Activated T-cell treated with anti-CD3 and anti-CD28 coated beads, Interleukin-2, amount 50 U/mL, for 1 hour (primary cell): ENCODE measurements around the gene SUPT4H1.

Experiments used
- DNase-seq: peaks from one replicate; pipeline ENCODE4 v3.0.0-alpha.2; 2020

SUPT4H1 gene

DNA sequence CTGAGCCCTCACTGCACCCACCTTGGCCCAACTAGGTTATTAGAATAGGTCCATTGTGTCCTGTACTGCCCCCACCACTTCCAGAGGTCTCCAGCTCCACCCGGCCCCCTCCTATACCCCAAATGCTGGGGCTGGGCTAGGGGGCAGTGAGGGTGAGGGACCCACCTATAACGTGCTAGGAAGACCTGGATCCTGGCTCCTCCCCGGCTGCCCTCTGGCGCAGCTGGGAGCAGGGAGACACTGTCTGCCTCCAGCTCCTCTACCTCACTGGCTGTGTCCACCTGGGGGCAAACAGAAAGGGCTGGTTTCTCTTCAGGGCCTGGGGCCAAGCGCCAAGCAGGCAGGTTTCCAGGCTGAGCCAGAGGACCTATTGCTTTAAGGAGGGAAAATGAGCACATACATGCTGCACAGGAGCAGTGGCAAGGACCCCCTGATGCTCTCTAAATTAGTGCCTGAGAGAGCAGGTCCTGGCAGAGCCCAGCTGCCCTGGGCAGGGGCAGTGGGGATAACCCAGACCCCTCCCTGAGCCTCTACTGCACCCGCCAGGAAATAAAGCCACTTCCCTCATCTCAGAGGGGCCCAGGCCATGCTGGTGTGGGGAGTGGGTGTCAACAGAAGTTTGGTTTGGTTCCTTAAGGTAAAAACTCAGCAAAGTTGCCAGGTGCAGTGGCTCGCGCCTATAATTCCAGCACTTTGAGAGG lies 35.6 kb downstream of the SUPT4H1 start:
- peak; percentile 16 for DNase-seq

DNA sequence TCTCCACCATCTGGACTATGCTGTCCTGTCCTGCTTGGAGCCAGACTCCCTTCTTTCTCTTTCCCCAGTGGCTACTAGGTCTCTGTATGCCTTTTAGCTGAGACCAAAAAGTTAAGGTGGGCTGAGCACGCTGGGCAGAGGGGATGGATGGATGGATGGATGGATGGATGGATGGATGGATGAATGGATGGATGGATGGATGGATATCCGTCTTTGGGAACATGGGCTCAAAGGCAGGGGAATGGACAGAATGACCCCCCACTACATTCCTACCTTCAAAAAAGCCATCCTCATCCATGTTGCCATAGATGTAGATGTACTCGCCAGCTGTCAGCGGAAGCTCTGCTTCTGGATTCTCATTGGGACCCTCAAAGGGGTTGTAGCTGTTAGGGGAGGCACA lies 36.3 kb downstream of the SUPT4H1 start:
- no peak for DNase-seq

DNA sequence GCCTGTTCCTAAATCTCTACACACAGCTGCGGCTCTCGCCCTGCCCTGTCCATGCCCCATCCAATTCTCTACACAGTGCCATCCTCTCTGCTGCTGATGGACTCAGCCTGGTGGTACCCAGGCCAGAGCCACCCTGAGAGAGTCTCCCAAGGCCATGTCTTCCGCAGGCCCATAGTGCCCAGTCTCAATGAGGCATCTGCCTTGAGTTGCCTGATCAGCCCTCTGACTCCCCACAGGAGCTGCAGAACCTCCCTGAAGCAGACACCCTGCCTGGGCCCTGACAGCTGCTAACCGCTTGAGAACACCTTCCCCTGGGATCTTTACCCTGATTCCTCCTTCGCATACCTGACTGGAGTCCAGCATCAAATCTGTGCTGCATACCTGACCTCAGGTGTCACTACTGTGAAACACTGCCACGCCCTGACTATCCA lies 36.7 kb downstream of the SUPT4H1 start:
- DNase-seq, result no peak

DNA sequence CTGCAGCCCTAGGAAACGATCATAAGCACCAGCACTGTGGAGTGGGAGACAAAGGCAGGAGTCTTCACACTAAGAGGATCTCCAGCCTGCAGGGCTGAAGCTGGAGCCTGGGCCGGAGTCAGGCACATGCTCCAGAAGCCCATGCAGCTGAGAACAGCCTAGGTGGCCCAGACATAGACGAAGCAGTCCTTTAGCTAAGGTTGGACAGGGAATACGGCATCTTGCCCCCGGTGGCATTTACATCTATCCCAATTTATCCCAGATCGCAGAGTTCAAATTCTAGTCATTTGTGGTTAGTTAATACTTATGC lies 37.3 kb downstream of the SUPT4H1 start:
- no peak for DNase-seq

DNA sequence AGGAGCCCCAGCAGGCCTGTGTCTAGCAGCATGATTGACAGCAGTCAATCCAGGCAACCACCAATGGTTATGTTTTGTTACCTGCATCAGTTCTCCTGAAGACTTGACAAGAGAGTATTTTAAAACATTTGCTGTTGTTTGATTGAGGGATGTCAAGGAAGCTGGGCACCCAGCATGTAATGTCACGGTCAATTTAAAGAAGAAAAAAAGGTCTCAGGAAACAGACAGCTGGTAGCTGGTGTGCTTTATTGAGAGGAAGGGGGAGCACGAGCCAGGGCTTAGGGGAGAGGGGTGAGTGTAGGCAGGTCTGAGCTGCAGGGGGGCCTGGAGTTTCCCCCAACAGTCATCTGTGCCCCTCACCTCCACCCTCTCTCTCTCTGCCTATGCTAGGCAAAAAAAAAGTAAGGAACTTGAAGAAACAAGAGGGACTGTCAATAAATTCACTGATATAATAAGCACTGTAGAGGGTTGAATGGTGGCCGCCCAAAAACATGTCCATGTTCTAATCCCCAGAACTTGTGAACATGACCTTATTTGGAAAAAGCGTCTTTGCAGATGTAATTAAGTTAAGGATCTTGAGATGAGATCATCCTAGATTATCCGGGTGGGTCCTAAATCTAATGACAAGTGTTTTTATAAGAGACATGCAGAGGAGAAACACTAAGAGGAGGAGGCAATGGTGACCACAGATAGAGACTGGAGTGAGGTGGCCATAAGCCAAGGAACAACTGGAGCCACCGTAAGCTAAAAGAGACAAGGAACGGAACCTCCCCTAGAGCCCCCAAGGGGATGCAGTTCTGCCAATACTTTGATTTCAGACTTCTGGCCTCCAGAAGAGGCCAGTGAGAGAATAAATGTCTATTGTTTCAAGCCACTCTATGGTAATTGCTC lies 37.9 kb downstream of the SUPT4H1 start:
- no peak for DNase-seq

DNA sequence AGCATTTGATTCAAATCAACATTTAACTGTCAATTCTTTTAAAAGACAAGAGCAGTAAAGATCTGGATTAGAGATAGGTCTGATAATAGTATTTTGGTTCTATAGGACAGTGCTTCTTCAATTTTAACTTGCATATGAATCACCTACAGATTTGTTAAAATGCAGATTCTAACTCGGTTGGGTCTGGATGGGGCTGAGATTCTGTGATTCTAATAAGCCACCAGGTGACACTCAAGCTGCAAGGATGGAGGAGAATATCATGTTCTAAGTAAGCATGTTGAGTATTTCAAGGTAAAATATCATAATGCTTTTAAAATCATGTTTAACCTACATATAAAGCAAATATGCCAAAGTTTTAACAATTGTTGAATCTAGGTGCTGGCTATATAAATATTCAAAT lies 39.2 kb downstream of the SUPT4H1 start:
- DNase-seq, result no peak

DNA sequence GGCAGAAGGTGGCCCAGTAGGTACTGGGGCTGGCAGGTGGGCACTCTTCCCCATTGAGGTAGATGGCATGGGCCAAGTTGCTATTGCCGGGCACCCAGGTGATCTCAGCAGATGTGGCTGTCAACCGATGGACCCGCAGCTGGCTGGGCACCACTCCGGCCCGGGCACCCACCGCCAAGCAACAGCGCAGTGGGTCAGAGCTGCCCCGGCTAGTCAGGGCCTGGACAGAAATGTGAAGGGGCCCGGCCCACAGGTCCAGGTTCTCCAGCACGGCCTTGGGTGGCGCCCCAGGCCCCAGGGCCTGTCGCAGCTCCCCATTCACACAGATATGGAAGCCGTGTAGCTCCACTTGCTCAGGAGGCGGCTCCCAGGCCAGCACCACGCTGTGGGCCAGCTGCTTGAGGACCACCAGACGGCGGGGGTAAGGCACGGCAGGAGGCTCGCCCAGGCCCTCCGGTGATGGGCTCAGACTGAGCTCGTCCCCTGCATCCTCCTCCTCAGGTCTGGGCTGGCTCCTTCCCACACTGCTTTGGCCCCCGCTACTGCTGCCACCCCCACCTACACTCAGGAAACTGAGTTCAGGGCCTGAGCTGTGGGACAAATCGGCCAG lies 39.9 kb downstream of the SUPT4H1 start:
- no peak for DNase-seq

DNA sequence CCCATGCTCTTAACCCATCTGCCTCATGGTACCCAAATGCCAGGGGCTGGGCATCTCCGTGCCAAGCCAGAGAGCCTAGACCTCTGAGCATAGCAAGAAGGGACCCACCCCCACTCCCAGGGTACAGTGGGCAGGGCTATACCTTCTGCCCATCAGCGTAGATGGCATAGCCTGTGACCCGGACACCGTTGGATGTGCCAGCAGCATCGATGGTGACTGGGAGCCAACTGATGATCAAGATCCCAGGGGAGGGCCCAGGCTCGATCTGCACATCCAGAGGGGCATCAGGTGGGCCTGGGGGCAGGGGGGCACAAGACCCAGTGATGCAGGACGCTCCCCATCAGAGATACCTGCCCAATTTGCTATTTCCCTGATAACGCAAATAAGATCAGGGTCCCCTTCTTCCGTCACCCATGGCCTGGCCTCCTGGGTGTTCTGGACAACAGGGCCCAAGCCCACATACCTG lies 40.5 kb downstream of the SUPT4H1 start:
- DNase-seq, result no peak

DNA sequence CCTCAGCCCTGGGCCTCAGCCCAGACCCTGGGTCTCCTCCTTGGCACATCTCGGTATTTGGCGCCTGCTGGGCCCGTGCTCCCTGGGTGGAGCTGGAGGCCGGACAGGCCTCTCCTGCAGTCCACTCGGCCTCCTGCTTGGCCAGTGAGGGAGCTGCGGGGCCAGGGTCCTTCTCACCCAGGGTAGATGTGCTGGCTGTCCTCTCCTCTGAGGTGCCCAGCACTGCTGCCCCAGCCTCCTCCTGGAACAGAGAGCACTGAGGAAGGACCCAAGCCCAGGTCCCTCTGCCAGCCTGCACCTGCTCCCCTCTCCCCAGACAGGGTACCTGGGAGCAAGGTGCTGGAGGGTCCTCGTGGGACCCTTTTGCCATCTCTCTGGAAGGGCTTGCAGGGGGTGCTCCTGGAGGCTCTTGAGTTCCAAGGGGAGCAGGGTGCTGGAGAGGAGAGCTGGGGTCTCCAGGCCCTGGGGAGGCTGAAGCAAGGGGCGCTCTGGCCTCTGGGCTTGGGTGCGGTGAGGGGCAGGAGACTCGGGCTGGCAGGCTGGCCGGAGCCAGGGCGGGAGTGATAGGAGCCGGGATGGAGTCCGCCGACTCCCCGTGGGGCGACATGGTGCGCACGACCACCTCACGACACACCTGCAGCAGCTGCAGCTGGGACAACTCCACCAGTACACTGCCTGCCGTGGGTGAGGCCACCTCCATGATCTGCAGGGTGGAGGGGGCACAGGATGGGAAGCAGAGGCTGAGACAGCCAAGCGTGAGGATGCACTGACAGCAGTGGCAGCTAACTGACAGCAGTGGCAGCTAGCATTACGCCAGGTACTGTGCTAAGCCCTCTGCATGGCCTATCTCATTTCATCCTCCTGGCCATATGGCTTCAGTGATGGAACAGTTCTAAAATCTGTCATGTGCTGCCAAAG lies 41.2 kb downstream of the SUPT4H1 start:
- DNase-seq, result no peak

DNA sequence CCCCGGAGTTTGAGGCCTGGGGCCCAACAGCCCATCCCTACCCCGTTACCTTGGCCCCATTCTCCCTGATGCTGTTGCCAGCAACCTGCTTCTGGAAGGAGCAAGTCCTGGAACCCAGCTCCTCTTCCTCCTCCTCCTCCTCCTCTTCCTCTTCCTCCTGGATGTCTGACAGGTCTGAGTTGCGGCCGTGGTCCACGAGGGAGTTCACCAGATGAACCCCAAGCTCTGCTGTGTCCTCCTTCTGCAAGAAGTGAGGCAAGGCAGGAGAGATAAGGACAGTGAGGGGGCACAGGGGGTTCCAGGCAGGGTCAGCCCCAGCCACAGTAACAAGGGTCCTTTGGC lies 42.1 kb downstream of the SUPT4H1 start:
- no peak for DNase-seq

DNA sequence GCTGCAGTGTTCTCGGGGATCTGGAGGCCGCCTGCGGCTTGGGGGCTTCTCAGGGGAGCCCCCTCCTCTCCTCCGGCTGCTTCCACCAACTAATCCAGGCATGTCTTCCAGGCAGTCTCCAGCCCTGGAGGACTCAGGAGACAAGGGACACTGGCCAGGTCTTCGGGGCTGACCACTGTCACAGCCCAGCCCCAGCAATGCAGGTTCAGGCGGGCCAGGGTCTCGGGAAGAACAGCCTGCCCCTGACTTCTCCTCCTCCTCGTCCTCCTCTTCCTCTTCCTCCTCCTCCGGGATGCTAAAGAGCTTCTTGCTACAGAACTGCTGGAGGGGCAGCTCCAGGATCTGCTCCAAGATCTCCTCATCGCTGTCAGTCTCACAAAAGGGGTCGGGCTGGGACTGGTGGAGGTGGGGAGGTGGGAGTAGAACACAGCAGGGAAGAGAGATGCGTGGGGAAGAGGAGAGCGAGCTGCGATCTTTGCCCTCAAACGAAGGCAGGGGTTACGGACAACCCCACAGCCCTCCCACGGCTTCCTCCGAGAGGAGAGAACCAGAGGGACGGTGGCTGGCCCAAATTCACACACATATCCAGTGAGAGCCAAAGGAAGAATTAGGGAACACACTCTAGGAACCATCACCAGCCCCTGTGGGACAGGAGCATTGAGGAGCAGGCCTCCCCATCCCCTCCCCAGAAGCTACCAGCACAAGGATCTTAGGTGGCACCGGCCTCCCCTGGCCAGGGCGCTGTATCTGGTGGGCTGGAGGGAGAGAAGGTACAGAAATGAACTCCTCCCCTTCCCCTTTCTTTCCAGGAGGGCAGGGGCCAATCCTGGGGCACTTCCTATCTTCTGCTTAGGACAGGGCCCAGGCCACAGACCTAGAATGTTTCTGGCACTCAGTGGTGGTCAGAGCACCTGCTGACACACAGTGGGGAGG lies 42.8 kb downstream of the SUPT4H1 start:
- DNase-seq, result no peak

DNA sequence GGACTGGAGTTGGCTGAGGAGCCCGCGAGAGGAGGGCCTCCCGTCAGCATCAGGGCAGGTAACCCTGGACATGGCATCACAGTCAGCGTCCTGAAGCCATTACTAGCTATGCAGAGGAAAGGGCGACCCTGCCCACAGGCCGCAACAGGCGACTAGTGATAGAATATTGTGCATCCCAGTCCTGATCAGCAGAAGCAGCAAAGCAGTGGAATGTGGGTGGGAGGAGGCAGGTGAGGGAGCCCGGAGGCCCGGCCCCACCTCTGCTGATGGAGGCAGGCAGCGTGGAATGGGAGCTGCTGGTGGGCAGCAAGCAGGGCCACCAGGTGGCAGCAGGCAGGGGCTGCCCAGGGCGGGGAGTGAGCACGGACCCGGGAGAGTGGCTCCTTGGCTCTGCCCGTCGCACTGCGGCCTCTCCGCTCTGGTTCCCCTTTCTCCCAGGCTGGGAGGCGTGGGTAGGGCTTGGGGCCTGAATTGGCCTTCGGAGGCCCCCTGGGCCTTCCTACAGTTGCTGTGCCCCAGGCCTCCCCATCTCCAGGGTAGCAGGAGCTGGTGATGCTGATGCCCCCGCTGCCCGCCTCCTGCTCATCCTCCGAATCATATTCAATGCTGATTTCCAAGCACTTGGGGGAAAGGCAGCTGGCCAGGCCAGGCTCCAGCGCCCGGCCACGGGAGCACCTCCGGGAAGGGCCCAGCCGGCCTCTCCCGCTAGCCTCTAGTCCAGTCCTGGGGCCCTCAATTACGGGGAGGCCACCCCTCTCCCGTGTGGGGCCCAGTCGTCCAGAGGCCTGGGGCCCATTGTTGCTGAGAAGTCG lies 43.6 kb downstream of the SUPT4H1 start:
- no peak for DNase-seq

DNA sequence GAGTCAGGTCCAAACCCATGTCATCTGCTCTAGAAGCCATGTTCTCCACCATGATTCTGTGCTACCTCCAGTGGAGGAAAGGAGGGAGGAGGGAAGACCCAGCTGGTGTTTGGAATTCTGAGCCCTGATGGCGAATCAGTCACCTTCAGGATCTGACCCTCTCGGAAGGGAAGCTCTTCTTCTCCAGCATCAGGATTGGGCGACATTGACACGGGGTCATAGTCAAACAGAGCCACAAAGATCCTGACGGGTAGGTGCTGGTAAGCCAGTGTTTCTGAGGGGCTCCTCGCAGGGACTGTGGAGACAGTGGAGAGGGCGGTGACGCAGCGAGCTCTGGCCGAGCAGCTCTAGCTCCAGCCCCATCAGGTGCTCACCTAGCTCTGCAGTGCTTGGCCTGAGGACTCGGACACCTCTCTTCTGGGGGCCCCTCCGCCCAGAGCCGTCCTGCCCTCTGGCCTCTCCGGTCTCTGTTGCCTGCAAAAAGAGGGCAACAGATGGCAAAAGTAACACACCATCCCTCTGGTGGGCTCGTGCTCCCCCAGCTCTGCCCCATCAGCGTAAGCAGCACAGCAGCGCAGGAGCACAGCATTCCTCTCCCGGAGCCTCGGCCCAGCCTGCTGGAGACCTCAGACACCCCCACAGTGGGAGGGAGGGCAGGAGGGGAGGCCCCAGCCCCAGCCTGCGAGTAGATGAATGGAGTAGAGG lies 44.4 kb downstream of the SUPT4H1 start:
- no peak for DNase-seq

DNA sequence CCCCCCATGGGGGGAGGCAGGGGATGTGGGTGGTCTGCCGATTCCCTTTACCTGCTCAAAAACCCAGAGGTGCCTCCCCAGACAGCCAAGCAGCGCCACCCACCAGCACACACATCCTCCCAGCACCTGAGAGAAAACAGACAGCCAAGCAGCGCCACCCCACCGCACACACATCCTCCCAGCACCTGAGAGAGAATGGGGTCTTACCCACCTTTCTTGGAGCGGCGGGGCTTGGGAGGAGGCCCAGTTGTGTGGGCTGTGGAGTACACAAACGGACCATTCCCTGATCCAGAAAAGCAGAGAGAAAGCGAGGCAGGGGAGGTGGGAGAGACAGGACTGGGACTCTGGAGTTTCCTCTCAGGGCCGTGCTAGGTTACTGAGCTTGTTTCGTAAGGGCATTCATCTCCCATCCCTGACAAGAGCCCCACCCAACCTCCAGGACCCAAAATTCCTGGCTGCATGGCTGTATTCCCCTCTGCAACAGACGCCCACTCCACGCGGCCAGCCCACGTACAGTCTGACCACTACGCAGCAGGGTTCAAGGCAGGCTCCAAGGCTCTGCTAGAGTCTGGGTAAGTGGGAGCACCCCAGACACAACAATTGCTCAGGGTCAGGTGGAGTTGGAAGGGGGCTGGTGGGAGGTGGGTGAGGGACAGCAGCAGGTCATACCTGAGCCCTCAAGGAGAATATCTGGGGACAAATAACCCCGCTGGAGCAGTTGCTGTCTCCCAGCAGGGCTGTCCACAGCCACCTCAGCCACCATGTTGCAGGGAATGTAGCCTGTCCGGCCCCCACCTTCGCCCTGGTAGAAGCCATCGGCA lies 45.7 kb downstream of the SUPT4H1 start:
- DNase-seq, result no peak

DNA sequence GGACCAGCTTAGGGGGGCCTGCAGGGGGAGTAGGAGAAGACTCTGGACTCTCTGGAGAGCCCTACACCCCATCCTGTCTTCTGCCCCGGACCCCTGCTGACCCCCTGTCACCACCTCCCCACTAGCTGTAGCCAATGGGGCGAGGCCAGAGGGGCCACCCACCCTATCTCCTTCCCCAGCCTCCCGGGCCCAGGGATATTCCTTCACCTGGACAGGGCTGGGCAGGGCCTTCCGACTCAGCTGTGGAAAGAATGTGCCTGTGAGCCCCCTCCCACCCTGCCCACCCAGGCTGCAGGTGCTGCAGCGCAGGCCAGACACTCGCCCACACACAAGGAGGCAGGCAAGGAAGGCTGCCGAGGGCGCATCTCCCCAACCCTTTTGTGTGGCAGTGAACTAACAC lies 46.4 kb downstream of the SUPT4H1 start:
- DNase-seq, result no peak

DNA sequence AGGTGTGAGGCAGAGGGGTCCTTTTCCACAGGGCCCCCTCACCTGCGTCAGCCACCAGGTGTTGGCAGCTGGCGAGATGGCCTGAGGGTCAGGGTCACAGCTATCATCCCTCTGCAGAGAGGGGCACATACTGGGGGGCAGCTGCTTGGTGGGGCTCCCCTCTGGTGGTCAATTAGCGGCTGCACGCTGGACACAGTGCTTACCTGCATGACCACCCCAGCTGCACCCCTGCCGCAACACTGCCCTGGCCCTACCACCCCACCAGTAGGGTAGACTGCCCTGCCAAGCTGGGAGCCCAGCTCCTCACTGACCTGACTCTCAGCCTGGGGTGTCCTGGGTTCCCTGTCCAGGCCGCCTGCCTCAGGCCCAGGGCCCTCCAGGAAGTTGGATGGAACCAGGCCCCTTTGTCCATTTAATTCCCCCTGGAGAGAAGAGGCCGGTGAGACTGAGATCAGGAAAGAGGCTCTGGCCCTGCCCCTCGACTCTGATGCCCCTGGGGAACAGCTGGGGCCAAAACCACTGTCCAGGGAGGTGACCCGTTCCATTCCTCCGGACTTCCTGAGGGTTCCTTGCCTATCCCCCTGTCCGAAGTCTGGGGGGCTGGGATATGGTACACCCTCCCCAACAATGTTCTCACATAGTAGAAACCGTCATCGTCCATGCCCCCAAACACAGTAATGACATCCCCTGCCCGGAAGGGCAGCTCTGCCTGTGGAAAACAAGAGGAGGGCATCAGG lies 47.1 kb downstream of the SUPT4H1 start:
- no peak for DNase-seq

DNA sequence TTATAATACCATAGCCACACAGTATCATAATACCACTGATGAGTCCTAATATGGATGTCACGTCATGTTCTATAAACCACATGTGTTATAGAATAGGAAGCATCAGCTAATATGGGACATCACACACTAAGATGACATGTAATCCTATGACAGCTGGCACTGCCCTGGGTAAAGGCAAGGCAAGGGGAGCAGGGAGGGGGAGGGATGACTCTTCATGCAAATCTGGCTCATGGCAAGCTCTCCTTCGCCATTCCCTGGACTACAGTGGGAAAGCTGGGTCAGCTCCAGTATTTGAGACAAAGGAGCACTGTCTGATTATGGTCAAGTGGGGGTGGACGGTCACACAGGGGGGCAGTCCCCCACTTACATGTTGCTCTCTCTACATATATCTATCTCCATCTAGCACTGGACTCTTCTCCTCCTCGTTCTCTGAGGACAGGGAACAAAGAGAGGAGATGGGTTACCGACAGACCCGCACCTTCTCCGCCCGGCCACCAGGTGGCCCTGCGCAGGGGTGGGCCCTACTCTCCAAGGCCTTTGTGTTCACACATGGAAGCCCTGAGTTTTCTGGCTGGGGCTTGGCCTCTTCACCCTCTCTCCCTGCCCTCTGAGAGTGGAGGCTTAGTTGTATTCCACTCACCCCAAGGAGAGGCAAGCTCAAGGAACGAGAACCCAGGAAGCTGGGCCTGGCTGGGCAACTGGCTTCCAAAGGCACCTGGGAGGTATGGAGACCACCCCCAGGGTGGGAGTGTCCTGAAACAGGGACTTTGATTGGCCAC lies 47.8 kb downstream of the SUPT4H1 start:
- peak; percentile 67 for DNase-seq
